HCT116 (cell line): ENCODE data around the gene SLC38A9.

ENCODE experiments used
- POLR2A ChIP-seq: IDR thresholded peaks from 2 replicates; pipeline ENCODE4 v1.7.0; 2011; ENCODE audit warnings: borderline replicate concordance; ENCODE audit not compliant: insufficient read depth, insufficient read length; ENCODE audit errors: extremely low read depth
- TF ChIP-seq, protein P1 (sequence below), 3 experiments: fragments of 200-600 bp in 1 of 3; sonication (generic) in 1 of 3; IDR thresholded peaks in 2 of 3; conservative IDR thresholded peaks in 1 of 3; 2 replicates each; pipeline ENCODE4 v1.5.1; 2012 to 2017; ENCODE audit warnings: low read depth in 2 of 3, low read length in 2 of 3, antibody characterized with exemption in 1 of 3, borderline replicate concordance in 1 of 3, control low read depth in 1 of 3, mild to moderate bottlenecking in 1 of 3, mixed read lengths in 1 of 3, mixed run types in 1 of 3, moderate library complexity in 1 of 3; ENCODE audit not compliant: insufficient read depth in 1 of 3

DNA sequence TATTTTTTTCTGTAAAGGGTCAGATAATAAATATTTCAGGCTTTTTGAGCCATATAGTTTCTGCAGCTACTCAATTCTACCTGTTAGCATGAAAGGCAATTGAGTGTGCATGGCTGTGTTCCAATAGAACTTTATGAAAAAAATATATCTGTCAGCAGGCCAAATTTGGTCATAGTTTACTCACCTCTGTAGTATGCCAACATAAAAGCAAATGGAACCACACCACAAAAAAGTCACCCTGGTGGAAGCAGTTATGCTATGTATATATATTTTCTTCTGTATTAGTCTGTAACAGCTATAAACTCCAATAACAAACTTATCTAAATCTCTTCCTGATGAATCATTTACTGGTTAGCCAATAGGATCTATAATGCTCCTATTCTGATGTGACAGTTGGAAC lies 3.4 kb downstream of the SLC38A9 start:
- TF ChIP-seq POLR2A = no peak
- TF ChIP-seq, protein P1, sequence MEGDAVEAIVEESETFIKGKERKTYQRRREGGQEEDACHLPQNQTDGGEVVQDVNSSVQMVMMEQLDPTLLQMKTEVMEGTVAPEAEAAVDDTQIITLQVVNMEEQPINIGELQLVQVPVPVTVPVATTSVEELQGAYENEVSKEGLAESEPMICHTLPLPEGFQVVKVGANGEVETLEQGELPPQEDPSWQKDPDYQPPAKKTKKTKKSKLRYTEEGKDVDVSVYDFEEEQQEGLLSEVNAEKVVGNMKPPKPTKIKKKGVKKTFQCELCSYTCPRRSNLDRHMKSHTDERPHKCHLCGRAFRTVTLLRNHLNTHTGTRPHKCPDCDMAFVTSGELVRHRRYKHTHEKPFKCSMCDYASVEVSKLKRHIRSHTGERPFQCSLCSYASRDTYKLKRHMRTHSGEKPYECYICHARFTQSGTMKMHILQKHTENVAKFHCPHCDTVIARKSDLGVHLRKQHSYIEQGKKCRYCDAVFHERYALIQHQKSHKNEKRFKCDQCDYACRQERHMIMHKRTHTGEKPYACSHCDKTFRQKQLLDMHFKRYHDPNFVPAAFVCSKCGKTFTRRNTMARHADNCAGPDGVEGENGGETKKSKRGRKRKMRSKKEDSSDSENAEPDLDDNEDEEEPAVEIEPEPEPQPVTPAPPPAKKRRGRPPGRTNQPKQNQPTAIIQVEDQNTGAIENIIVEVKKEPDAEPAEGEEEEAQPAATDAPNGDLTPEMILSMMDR (IDR thresholded peaks at IDR 0.05 in 2 of 3, conservative IDR thresholded peaks at IDR 0.05 in 1 of 3; ENCODE audit: borderline replicate concordance in 1 of 3, insufficient read depth in 1 of 3, low read depth in 2 of 3, low read length in 2 of 3) = no peak
